Measurements from ENCODE around the gene AP1M1. TPM values are rescaled to one million over a fixed set of nuclear protein-coding genes. Genes with fewer than 3 reads are reported as not detected.

Gene AP1M1
- 55.6 to 70.5 TPM (median 64.3 TPM) in 5 replicates for total RNA-seq (2022; extraction: Qiagen RNA extraction; ENCODE audit: low read depth)

DNA sequence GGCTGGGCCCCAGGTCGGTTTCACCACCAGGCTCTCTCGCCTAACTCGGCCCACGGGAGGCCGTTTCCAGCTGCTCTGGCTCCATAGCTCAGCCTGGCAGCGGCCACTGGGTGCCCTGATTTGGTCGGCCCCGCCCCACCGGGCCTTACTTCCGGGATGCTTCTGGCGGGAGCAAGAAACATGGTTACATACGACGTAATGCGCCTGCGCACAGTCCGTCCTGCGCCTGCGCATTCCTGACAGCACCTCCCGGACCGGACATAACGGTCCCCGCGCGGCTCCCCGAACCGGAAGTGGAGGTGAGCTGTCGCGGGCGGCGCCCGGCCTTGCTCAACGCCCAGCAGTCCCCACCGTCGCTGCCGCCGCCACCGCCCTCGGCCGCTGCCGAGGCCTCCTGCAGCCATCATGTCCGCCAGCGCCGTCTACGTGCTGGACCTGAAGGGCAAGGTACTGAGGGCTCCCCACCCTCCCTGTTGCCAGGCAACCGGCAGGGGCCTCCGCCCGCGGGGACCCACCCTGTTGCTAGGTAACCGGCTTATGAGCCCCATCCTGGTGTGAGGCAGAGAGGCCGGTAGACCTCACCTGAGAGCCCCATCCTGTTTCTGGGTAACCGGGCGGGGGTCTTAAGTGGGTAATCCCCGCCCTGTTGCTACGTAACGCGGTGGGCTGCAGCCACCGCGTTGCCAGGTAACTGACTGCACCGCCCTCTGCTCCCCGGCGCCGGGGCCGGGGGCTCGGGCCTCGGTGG lies at the start of gene AP1M1:
TSS of gene AP1M1 (plus strand) at position 290 of the 748 bp plus-strand sequence. CDS start at position 406, 116 bp downstream.

DNA sequence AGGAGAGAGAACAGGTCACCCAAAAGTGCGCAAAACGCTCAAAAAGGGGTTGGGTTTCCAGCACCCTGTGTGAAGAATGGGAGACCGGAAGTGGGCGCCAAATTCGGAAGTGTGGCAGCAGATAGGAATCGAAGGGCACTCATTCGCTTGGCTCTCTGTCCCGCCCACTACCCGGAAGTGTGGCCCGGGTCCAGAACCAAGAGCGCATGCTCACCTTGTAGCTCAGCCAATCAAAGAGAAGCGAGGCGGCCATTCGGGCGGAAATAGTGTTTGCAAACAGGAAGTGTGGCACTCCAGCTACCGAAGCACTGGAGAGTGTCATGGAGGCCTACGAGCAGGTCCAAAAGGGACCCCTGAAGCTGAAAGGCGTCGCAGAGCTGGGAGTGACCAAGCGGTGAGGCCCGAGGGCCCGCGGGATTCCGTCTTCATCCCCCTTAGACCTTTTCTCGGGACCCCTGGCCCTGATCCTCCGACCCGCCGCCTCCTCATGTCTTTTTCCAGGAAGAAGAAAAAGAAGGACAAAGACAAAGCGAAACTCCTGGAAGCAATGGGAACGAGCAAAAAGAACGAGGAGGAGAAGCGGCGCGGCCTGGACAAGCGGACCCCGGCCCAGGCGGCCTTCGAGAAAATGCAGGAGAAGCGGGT lies 12.5 kb upstream of the AP1M1 start, which contains the start of gene FAM32A:
TSS of gene FAM32A (plus strand) at position 288 of the 645 bp plus-strand sequence. CDS start at position 321, 33 bp downstream.

Other genes starting within 250 kb of the AP1M1 start
- not detected in 5 replicates for gene OR10H4, start 248.9 kb upstream of the AP1M1 start, total RNA-seq (2022; extraction: Qiagen RNA extraction; ENCODE audit: low read depth)
- gene TPM4, start 121.4 kb upstream of the AP1M1 start, total RNA-seq (2022; extraction: Qiagen RNA extraction; ENCODE audit: low read depth) = 344 to 451 TPM (median 396 TPM) in 5 replicates
- gene RAB8A, start 86.0 kb upstream of the AP1M1 start, total RNA-seq (2022; extraction: Qiagen RNA extraction; ENCODE audit: low read depth) = 43.1 to 82.8 TPM (median 46.0 TPM) in 5 replicates
- gene HSH2D, start 54.2 kb upstream of the AP1M1 start, total RNA-seq (2022; extraction: Qiagen RNA extraction; ENCODE audit: low read depth) = 0.08 TPM in 1 of 5 replicates, not detected in the others
- not detected in 5 replicates for gene CIB3, start 24.4 kb upstream of the AP1M1 start, total RNA-seq (2022; extraction: Qiagen RNA extraction; ENCODE audit: low read depth)
- gene FAM32A, start 12.5 kb upstream of the AP1M1 start, total RNA-seq (2022; extraction: Qiagen RNA extraction; ENCODE audit: low read depth) = 85.6 to 96.3 TPM (median 95.1 TPM) in 5 replicates
- gene KLF2, start 126.9 kb downstream of the AP1M1 start, total RNA-seq (2022; extraction: Qiagen RNA extraction; ENCODE audit: low read depth) = 10.0 to 25.2 TPM (median 20.7 TPM) in 5 replicates